B cell (primary cell): ENCODE data around the gene SRPRB.

Experiments used
- EZH2 ChIP-seq: IDR thresholded peaks from 2 replicates; pipeline ENCODE4 v1.6.1; 2012; ENCODE audit warnings: borderline replicate concordance, low read depth, mild to moderate bottlenecking, moderate library complexity, low read length; ENCODE audit not compliant: insufficient read depth, poor library complexity, severe bottlenecking
- TF ChIP-seq, protein P1 (sequence below): fragments of 200-600 bp; IDR thresholded peaks from one replicate; pipeline ENCODE4 v1.8.0; 2022; ENCODE audit warnings: antibody characterized with exemption, mild to moderate bottlenecking

DNA sequence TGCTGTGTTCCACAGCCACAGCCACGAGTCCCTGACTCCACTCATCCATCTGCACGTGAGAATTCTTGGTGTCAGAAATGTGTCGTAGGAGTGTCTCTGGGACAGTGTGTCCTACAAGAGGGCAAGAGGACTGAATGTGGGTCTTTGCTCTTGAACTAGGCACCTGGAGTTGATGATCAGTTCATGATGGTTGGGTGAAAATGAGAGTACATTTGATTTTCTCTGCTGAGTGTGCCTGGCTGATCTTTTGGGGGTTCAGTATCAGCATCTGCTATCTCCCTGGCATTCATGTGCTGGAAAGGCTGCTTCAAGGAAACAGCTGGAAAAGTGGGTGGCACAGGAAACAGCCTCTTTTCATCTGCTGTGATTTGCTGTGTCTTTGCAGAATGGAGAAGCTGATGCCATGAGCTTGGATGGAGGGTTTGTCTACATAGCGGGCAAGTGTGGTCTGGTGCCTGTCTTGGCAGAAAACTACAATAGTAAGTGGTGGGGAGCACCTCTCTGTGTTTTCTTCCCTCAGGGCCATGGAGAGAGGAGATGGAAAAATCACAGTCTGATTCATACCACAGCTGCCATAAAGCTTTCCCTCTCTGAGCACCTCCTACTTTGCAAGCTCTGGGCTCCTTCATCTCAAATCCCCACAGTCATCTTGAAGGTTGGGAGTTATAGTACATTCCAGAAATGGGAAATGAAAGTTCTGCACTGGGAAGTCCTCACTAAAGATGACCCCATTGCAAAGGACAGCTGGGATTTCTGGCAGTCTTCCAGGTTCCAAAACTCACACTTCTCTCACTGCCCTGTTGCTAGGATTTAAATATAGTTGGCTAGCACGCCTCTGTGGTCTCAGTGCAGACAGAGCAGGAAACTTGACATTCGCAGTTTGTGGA is 41.6 kb upstream of the SRPRB start:
- TF ChIP-seq, protein P1, sequence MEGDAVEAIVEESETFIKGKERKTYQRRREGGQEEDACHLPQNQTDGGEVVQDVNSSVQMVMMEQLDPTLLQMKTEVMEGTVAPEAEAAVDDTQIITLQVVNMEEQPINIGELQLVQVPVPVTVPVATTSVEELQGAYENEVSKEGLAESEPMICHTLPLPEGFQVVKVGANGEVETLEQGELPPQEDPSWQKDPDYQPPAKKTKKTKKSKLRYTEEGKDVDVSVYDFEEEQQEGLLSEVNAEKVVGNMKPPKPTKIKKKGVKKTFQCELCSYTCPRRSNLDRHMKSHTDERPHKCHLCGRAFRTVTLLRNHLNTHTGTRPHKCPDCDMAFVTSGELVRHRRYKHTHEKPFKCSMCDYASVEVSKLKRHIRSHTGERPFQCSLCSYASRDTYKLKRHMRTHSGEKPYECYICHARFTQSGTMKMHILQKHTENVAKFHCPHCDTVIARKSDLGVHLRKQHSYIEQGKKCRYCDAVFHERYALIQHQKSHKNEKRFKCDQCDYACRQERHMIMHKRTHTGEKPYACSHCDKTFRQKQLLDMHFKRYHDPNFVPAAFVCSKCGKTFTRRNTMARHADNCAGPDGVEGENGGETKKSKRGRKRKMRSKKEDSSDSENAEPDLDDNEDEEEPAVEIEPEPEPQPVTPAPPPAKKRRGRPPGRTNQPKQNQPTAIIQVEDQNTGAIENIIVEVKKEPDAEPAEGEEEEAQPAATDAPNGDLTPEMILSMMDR: no peak
- TF ChIP-seq EZH2: no peak
